ENCODE measurements around the gene VPS11. TPM values are rescaled to one million over a fixed set of nuclear protein-coding genes. Genes with fewer than 3 reads are reported as not detected.

VPS11 gene
- total RNA-seq, 2 experiments from 2014 or later = 76.4 to 84.3 TPM

DNA sequence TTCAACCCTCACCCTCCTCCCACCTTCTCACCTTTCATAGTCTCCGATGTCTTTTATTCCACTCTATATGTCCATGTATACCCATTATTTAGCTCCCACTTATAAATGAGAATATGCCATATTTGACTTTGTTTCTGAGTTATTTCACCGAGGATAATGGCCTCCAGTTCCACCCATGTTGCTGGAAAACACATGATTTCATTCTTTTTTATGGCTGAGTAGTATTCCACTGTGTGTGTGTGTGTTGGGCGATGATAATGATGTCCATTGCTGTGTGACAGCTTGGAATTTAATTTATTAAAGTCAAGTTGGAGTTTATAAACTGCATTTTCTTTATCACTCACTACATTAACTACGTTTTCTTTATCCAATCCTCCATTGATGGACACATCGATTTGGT is 50.6 kb downstream of the VPS11 start:
- no peak overlapping the region for H3K4me3 Mint-ChIP-seq
- H3K27me3 ChIP-seq (ENCODE audit: control insufficient read depth in 1 of 2, insufficient read depth in 2 of 2, low read length in 2 of 2) = no peaks in the 10 kb centered on the region
- POLR2A ChIA-PET = interaction anchor here (0.5 to 4.3 kb wide), 5 partner anchors 11 to 27 kb away, joined by 3 to 59 read pairs (median 3); partner anchors contain the start of genes C2CD2L and DPAGT1
- H3K9me3 ChIP-seq (ENCODE audit: control insufficient read depth in 1 of 2, insufficient read depth in 1 of 2, low read length in 2 of 2) = no peaks in the 10 kb centered on the region
- no peak overlapping the region for H3K4me3 ChIP-seq (ENCODE audit: low read length)
- TF ChIP-seq, protein P1, sequence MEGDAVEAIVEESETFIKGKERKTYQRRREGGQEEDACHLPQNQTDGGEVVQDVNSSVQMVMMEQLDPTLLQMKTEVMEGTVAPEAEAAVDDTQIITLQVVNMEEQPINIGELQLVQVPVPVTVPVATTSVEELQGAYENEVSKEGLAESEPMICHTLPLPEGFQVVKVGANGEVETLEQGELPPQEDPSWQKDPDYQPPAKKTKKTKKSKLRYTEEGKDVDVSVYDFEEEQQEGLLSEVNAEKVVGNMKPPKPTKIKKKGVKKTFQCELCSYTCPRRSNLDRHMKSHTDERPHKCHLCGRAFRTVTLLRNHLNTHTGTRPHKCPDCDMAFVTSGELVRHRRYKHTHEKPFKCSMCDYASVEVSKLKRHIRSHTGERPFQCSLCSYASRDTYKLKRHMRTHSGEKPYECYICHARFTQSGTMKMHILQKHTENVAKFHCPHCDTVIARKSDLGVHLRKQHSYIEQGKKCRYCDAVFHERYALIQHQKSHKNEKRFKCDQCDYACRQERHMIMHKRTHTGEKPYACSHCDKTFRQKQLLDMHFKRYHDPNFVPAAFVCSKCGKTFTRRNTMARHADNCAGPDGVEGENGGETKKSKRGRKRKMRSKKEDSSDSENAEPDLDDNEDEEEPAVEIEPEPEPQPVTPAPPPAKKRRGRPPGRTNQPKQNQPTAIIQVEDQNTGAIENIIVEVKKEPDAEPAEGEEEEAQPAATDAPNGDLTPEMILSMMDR (IDR thresholded peaks at IDR 0.05) = no peak
- H3K4me1 Mint-ChIP-seq (ENCODE audit: low read depth) = peaks cover 47% of the 10 kb centered on the region
- CTCF ChIA-PET = interaction anchor here (1.0 to 2.2 kb wide), 3 partner anchors 11 to 61 kb away, joined by 3 to 4 read pairs (median 4); partner anchors contain the start of genes C2CD2L and DPAGT1
- H3K36me3 Mint-ChIP-seq (ENCODE audit: low read depth) = peaks cover 42% of the 10 kb centered on the region
- no peak for ATAC-seq (ENCODE audit: poor library complexity)
- H3K9me3 Mint-ChIP-seq = no peaks in the 10 kb centered on the region
- peaks cover 32% of the 10 kb centered on the region for H3K36me3 ChIP-seq (ENCODE audit: insufficient read depth, low read length)
- H3K4me1 ChIP-seq (ENCODE audit: insufficient read depth, low read length) = peaks cover 57% of the 10 kb centered on the region
- intact Hi-C loops (cut with DNase I, micrococcal nuclease) = loop anchor here in 1 of 2 experiments (5.0 kb wide), 1 partner anchor 186 kb away; no protein-coding TSS in a partner anchor
- no peaks in the 10 kb centered on the region for H3K27me3 Mint-ChIP-seq
- H3K27ac ChIP-seq (ENCODE audit: low read depth in 1 of 2, low read length in 2 of 2) = no peak overlapping the region
- DNase-seq = no peak
- no peak overlapping the region for H3K27ac Mint-ChIP-seq

DNA sequence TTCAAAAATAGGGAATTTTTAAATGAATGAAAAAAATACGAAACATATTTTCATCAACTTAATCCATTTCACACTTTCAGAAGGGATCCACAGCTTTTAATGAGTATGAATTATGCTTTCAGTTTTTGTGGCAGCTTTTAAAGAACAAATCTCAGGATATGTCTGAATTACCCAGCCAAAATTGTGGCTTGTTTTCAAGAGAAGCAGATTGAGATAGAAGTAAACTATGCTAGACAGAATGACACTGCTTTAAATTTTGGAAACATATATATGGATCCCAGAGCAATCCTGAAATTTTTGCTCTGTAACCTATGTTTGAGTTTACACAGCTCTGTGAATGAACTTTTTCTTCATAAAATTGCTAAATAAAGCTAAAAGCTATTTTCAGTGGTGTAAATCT is 51.3 kb downstream of the VPS11 start:
- Histone ChIP-seq H3K4me1 (ENCODE audit: insufficient read depth, low read length) (peaks cover 51% of the 10 kb centered on the region), H3K4me3 (ENCODE audit: low read length) (no peak overlapping the region), H3K27me3 (ENCODE audit: control insufficient read depth in 1 of 2, insufficient read depth in 2 of 2, low read length in 2 of 2) (no peaks in the 10 kb centered on the region), H3K9me3 (ENCODE audit: control insufficient read depth in 1 of 2, insufficient read depth in 1 of 2, low read length in 2 of 2) (no peaks in the 10 kb centered on the region), H3K36me3 (ENCODE audit: insufficient read depth, low read length) (peaks cover 27% of the 10 kb centered on the region), H3K27ac (ENCODE audit: low read depth in 1 of 2, low read length in 2 of 2) (no peak overlapping the region)
- intact Hi-C loops (cut with DNase I, micrococcal nuclease) = loop anchor here in 1 of 2 experiments (5.0 kb wide), 1 partner anchor 187 kb away; no protein-coding TSS in a partner anchor
- H3K4me3 Mint-ChIP-seq = no peak overlapping the region
- H3K27me3 Mint-ChIP-seq = no peaks in the 10 kb centered on the region
- peaks cover 53% of the 10 kb centered on the region for H3K4me1 Mint-ChIP-seq (ENCODE audit: low read depth)
- ChIA-PET CTCF (interaction anchor here (0.6 to 2.2 kb wide), 5 partner anchors 12 to 79 kb away, joined by 3 to 4 read pairs (median 3); partner anchors contain the start of genes C2CD2L and DPAGT1), POLR2A (interaction anchor here (0.5 to 4.3 kb wide), 6 partner anchors 10 to 26 kb away, joined by 3 to 59 read pairs (median 4); partner anchors contain the start of genes C2CD2L and DPAGT1)
- no peak for ATAC-seq (ENCODE audit: poor library complexity)
- TF ChIP-seq, protein P1 (IDR thresholded peaks at IDR 0.05) = no peak
- H3K36me3 Mint-ChIP-seq (ENCODE audit: low read depth) = peaks cover 40% of the 10 kb centered on the region
- no peaks in the 10 kb centered on the region for H3K9me3 Mint-ChIP-seq
- no peak for DNase-seq
- no peak overlapping the region for H3K27ac Mint-ChIP-seq

DNA sequence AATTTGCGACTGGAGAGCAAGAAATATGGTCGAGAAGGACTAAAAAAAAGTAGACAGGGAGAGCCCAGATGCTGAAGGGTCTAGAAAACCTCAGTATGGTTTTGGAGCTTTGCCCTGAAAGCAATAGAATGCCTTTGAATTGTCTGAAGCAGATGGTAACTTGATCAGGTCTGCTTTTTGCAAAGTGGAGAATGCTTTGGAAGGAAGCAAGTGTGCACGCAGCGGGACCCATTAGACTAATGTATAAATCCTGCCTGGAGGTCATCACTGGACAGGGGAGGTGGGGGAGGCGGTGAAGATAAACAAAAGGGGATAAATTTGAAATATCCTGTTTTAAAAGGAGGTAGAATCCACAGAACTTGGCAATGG is 53.0 kb downstream of the VPS11 start:
- TF ChIP-seq, protein P1 (IDR thresholded peaks at IDR 0.05) = no peak
- H3K4me1 ChIP-seq (ENCODE audit: insufficient read depth, low read length) = peaks cover 34% of the 10 kb centered on the region
- no peaks in the 10 kb centered on the region for H3K9me3 ChIP-seq (ENCODE audit: control insufficient read depth in 1 of 2, insufficient read depth in 1 of 2, low read length in 2 of 2)
- no peak for ATAC-seq (ENCODE audit: poor library complexity)
- intact Hi-C loops (cut with DNase I, micrococcal nuclease) = loop anchor here (1.0 to 5.0 kb wide), 6 partner anchors 18 to 53 kb away; partner anchors contain the start of genes VPS11 (in 2 of the 2) and NLRX1 (in 1 of the 2)
- peak overlapping the region; percentile 92 for H3K4me3 ChIP-seq (ENCODE audit: low read length)
- H3K4me3 Mint-ChIP-seq = peak overlapping the region; percentile 91
- H3K27me3 Mint-ChIP-seq = no peaks in the 10 kb centered on the region
- peaks cover 34% of the 10 kb centered on the region for H3K36me3 ChIP-seq (ENCODE audit: insufficient read depth, low read length)
- no peaks in the 10 kb centered on the region for H3K9me3 Mint-ChIP-seq
- no peaks in the 10 kb centered on the region for H3K27me3 ChIP-seq (ENCODE audit: control insufficient read depth in 1 of 2, insufficient read depth in 2 of 2, low read length in 2 of 2)
- POLR2A ChIA-PET = interaction anchor here (1.2 to 4.3 kb wide), 8 partner anchors 9 to 85 kb away, joined by 6 to 59 read pairs (median 16); partner anchors contain the start of genes C2CD2L, CBL, DPAGT1 and HMBS
- DNase-seq = peak in 1 of 14 experiments; percentile 20
- H3K36me3 Mint-ChIP-seq (ENCODE audit: low read depth) = peaks cover 35% of the 10 kb centered on the region
- peak overlapping the region; percentile 85 for H3K27ac Mint-ChIP-seq
- CTCF ChIA-PET = interaction anchor here (1.1 to 1.5 kb wide), 3 partner anchors 14 to 64 kb away, joined by 3 read pairs; a partner anchor contains a TSS
- peaks cover 53% of the 10 kb centered on the region for H3K4me1 Mint-ChIP-seq (ENCODE audit: low read depth)
- peak overlapping the region; percentile 75 to 76 for H3K27ac ChIP-seq (ENCODE audit: low read depth in 1 of 2, low read length in 2 of 2)

Measured in CD4-positive, alpha-beta T cell (primary cell).